Gastrocnemius medialis (tissue), 4 donors: Measurements from ENCODE around the gene C9. TPM values are rescaled to one million over a fixed set of nuclear protein-coding genes. Genes with fewer than 3 reads are reported as not detected.
"Not testable (repeated sequence)": the region's sequence is repeated elsewhere in the genome, so short reads cannot be mapped to it uniquely, and the experiment has no call there.

Source experiments
- ATAC-seq, 2 donors: fragments of 150-250 bp; one replicate each; pipeline ENCODE4 v1.9.1; 2016
- DNase-seq, 2 donors: peaks; one replicate each; pipeline ENCODE4 v3.0.0-alpha.2; 2019
- H3K27ac ChIP-seq, 4 donors: fragments of 200-600 bp; sonication (generic); 1 replicate in 1 of 4; 2 replicates in 3 of 4; pipeline ENCODE4 v1.5.1; 2016 to 2018; ENCODE audit warnings: mild to moderate bottlenecking in 2 of 4, moderate library complexity in 1 of 4
- H3K27me3 ChIP-seq, 3 donors: fragments of 200-600 bp; sonication (generic) in 2 of 3; 1 replicate in 1 of 3; 2 replicates in 2 of 3; pipeline versions ENCODE4 v1.5.1 to v1.6.0; 2016 to 2019; ENCODE audit warnings: mild to moderate bottlenecking in 1 of 3, moderate library complexity in 1 of 3
- H3K36me3 ChIP-seq, 2 donors: fragments of 200-600 bp; sonication (generic) in 1 of 2; one replicate each; pipeline ENCODE4 v1.5.1; 2017 to 2018
- H3K4me1 ChIP-seq, 2 donors: fragments of 200-600 bp; sonication (generic) in 1 of 2; one replicate each; pipeline ENCODE4 v1.5.1; 2016 to 2017; ENCODE audit warnings: mild to moderate bottlenecking in 2 of 2
- H3K4me3 ChIP-seq, 4 donors: fragments of 200-600 bp; sonication (generic) in 3 of 4; 1 replicate in 1 of 4; 2 replicates in 3 of 4; pipeline ENCODE4 v1.5.1; 2016 to 2019; ENCODE audit warnings: mild to moderate bottlenecking in 2 of 4
- H3K9me3 ChIP-seq, 3 donors: fragments of 200-600 bp; sonication (generic) in 2 of 3; 1 replicate in 1 of 3; 2 replicates in 2 of 3; pipeline ENCODE4 v1.5.1; 2016 to 2019
- CTCF ChIP-seq, 5 experiments: fragments of 450-650 bp in 3 of 5; fragments of 200-600 bp in 2 of 5; sonication (generic) in 2 of 5; IDR thresholded peaks in 4 of 5; conservative IDR thresholded peaks in 1 of 5; 1 replicate in 4 of 5; 2 replicates in 1 of 5; pipeline ENCODE4 v1.5.1; 2016 to 2019; ENCODE audit warnings: antibody characterized with exemption in 5 of 5, mild to moderate bottlenecking in 3 of 5, moderate library complexity in 3 of 5
- POLR2A ChIP-seq, 2 donors: fragments of 450-650 bp; IDR thresholded peaks; one replicate each; pipeline ENCODE4 v1.6.1; 2017; ENCODE audit warnings: antibody characterized with exemption in 2 of 2, mild to moderate bottlenecking in 2 of 2, moderate library complexity in 2 of 2
- in situ Hi-C, 4 donors: fragments of 200-750 bp; cut with MboI; loops; one replicate each; pipeline versions ENCODE4 v1.15.0 to v1.8.0; 2017; ENCODE audit warnings: low sequenced_read_pairs in 4 of 4
- intact Hi-C: fragments of 100-400 bp; cut with DNase I; formaldehyde crosslinking; loops from one replicate; pipeline ENCODE4 v1.15.1; 2023; ENCODE audit warnings: low total_unique reads
- total RNA-seq, 4 donors: library from RNA; depleted of rRNA; stranded (reverse); fragments of >200 nt; gene quantifications; one replicate each; pipeline versions ENCODE4 v1.1.0 to v1.2.3, GENCODE V29; 2016

Gene C9
- total RNA-seq, 4 donors from 2014 or later = 2.6 to 5.3 TPM; not detected in 2

- H3K27ac ChIP-seq = no peak overlapping the region
- H3K9me3 ChIP-seq = no peaks in the 10 kb centered on the region
- no peaks in the 10 kb centered on the region for H3K4me1 ChIP-seq
- ATAC-seq = no peak
- DNase-seq = no peak
- no peaks in the 10 kb centered on the region for H3K27me3 ChIP-seq
- in situ Hi-C loops = loop anchor here in 3 of 4 donors (5.0 to 10.0 kb wide), 2 partner anchors 65 to 68 kb away; partner anchors contain the start of gene FYB1 (in 3 of the 3)
- TF ChIP-seq POLR2A (IDR thresholded peaks at IDR 0.05) = no peak
- TF ChIP-seq CTCF (IDR thresholded peaks at IDR 0.05 in 4 of 5, conservative IDR thresholded peaks at IDR 0.05 in 1 of 5) = no peak
- no peaks in the 10 kb centered on the region for H3K36me3 ChIP-seq
- intact Hi-C loops = loop anchor here (5.0 kb wide), 1 partner anchor 285 kb away; no protein-coding TSS in a partner anchor
- no peak overlapping the region for H3K4me3 ChIP-seq
Observed at GRCh38 chr5:39282561-39282960, 81.7 kb downstream of the C9 start.

DNA sequence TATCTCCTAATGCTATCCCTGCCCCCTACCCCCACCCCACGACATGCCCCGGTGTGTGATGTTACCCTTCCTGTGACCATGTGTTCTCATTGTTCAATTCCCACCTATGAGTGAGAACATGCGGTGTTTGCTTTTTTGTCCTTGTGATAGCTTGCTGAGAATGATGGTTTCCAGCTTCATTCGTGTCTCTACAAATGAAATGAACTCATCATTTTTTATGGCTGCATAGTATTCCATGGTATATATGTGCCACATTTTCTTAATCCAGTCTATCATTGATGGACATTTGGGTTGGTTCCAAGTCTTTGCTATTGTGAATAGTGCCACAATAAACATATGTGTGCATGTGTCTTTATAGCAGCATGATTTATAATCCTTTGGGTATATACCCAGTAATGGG, 88.4 kb downstream of the C9 start:
- H3K4me1 ChIP-seq, H3K4me3 ChIP-seq, H3K36me3 ChIP-seq, H3K27ac ChIP-seq, H3K27me3 ChIP-seq, ATAC-seq, H3K9me3 ChIP-seq, in situ Hi-C loops, intact Hi-C loops, DNase-seq: not testable (repeated sequence)

DNA sequence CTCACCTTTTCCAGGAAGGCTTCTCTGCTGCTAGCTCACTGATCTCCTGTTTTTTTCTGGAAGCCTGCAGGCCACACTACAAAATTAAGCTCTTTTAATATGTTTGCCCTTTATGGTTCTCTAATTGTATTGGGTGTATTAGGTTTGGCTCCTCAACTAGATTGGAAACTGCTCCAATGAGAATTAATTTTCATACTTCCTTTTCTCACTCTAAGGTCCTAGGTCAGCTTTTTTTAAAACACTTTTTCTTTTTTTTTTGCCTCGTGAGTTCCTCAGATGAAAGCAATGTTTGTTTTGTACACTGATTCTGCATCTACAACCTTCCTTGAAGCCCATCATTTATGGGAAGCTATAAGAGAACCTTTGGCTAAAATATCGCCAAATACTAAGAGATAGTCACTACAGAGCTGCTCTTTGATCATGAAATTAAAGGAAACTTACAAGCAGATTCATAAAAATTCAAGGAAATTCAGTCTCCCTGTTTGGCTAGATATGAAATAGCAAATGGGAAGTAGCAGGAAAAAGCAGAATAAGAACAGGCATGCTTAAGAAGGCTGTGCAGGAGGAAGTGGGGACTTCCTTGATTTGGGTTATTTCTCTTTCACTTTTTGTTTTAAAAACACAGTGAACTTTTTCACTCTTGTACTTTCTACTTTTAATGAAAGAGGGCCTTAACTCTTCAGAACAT, 89.8 kb downstream of the C9 start:
- ATAC-seq (no peak), DNase-seq (no peak)
- intact Hi-C loops = no loop called here
- in situ Hi-C loops = no loop called here
- Histone ChIP-seq H3K4me3 (peak overlapping the region in 1 of 4 donors; percentile 7), H3K27ac (peak overlapping the region in 2 of 4 donors; percentile 3 to 29), H3K27me3 (no peaks in the 10 kb centered on the region), H3K9me3 (no peaks in the 10 kb centered on the region), H3K4me1 (no peaks in the 10 kb centered on the region), H3K36me3 (no peaks in the 10 kb centered on the region)
- TF ChIP-seq CTCF (IDR thresholded peaks at IDR 0.05 in 4 of 5, conservative IDR thresholded peaks at IDR 0.05 in 1 of 5) (no peak), POLR2A (IDR thresholded peaks at IDR 0.05) (no peak)

DNA sequence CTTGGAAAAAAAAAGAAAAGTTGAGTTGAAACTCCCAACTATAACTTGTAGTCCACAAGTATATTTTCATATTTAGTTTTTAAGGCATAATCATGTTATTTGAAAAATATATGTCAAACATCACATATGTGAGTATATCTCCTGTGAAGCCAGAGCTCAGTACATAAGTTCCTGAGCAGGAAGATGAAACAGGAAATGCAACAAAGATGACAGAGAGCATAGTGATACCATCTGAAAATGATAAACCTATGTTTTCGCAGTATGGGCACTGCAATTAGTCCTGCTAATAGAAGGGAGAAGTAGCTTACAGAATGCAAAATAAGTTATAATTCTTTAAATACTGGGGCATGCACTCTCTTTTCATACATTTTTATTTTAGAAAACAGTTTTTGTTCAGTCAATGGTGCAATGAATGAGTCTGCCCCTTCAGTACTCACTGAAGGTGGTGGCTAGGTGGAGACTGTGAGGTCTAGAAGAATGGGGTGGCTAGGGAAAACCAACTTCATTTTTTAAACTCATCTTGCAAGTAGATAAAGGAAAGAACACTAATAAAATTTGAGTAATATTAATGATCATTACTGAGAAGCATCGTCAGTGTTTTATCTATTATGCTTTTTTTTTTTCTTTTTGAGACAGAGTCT, 90.9 kb downstream of the C9 start:
- intact Hi-C loops = no loop called here
- peak overlapping the region in 1 of 4 donors; percentile 7 for H3K4me3 ChIP-seq
- in situ Hi-C loops = no loop called here

DNA sequence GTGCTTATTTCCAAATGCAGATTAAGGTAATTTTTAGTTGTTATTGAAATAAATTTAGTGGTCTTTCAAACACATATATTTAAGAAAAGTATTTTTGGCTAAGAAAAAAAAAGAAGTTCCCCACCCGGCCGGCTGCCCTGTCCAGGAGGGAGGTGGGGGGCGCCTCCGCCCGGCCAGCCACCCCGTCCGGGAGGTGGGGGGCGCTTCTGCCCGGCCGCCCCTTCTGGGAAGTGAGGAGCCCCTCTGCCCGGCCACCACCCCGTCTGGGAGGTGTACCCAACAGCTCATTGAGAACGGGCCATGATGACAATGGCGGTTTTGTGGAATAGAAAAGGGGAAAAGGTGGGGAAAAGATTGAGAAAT, 91.4 kb downstream of the C9 start:
- H3K27ac ChIP-seq, H3K36me3 ChIP-seq, in situ Hi-C loops, intact Hi-C loops, DNase-seq, H3K9me3 ChIP-seq, H3K27me3 ChIP-seq, H3K4me1 ChIP-seq, ATAC-seq, H3K4me3 ChIP-seq: not testable (repeated sequence)

More for the DNA sequence above, 90.9 kb downstream of the C9 start:
- ATAC-seq = no peak
- Histone ChIP-seq H3K36me3 (no peaks in the 10 kb centered on the region), H3K4me1 (no peaks in the 10 kb centered on the region), H3K27me3 (no peaks in the 10 kb centered on the region), H3K9me3 (no peaks in the 10 kb centered on the region), H3K27ac (no peak overlapping the region)
- DNase-seq = no peak
- TF ChIP-seq POLR2A (IDR thresholded peaks at IDR 0.05) (no peak), CTCF (IDR thresholded peaks at IDR 0.05 in 4 of 5, conservative IDR thresholded peaks at IDR 0.05 in 1 of 5) (no peak)
